Measurements from ENCODE around the gene MYLK2.

GRCh38 chr20:31881945-31882344, 62.8 kb downstream of the MYLK2 start:
- TF ChIP-seq CTCF (IDR thresholded peaks at IDR 0.05) (no peak), ZFX (IDR thresholded peaks at IDR 0.05; ENCODE audit: borderline replicate concordance) (no peak)

All from 22Rv1 (cell line).